Measurements from ENCODE around the gene BRIP1. TPM values are rescaled to one million over a fixed set of nuclear protein-coding genes. Genes with fewer than 3 reads are reported as not detected.

Gene BRIP1
- total RNA-seq, 1 donor from 2014 or later = 6.4 TPM

DNA sequence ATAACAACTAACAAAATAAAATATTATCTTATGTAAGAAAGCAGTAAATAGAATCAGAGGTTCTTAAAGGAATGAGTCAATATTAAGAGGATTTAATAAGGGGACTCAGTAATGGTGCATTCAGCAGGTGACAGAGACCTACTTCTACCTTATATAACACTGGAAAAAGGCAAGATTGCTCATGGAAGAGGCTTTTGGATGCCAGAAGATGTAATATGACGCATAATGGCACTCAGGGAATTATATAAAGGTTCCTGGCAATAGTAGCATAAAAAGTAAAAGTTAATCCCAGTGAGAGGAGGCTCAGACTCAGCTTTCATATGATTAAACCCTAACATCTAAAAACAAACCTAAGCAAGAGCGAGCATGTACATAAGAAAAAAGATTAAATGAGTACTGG is 136.4 kb downstream of the BRIP1 start:
- Mint-ChIP-seq H3K36me3 (ENCODE audit: low read depth, unreplicated experiment) (peaks cover 4% of the 10 kb centered on the region), H3K4me1 (ENCODE audit: low read depth, unreplicated experiment) (no peaks in the 10 kb centered on the region), H3K9me3 (ENCODE audit: unreplicated experiment) (no peaks in the 10 kb centered on the region), H3K4me3 (ENCODE audit: unreplicated experiment) (no peak overlapping the region), H3K27ac (ENCODE audit: unreplicated experiment) (no peak overlapping the region), H3K27me3 (ENCODE audit: low read depth, unreplicated experiment) (no peaks in the 10 kb centered on the region)
- Histone ChIP-seq H3K36me3 (ENCODE audit: insufficient read depth, low read length) (peaks cover 3% of the 10 kb centered on the region), H3K9me3 (ENCODE audit: insufficient read depth, low read depth, low read length) (no peaks in the 10 kb centered on the region), H3K27me3 (ENCODE audit: insufficient read depth, low read length) (no peaks in the 10 kb centered on the region), H2AFZ (ENCODE audit: low read depth, low read length) (no peak overlapping the region), H4K20me1 (ENCODE audit: insufficient read depth, low read length) (no peaks in the 10 kb centered on the region), H3K27ac (ENCODE audit: low read depth, low read length) (no peak overlapping the region), H3K79me2 (ENCODE audit: insufficient read depth, low read length) (no peaks in the 10 kb centered on the region), H3K4me1 (ENCODE audit: insufficient read depth, low read length) (no peaks in the 10 kb centered on the region), H3K4me2 (ENCODE audit: low read length) (no peak overlapping the region), H3K9ac (ENCODE audit: low read length) (no peak overlapping the region), H3K4me3 (ENCODE audit: insufficient read depth, low read depth, low read length) (no peak overlapping the region)
- TF ChIP-seq, protein P1, sequence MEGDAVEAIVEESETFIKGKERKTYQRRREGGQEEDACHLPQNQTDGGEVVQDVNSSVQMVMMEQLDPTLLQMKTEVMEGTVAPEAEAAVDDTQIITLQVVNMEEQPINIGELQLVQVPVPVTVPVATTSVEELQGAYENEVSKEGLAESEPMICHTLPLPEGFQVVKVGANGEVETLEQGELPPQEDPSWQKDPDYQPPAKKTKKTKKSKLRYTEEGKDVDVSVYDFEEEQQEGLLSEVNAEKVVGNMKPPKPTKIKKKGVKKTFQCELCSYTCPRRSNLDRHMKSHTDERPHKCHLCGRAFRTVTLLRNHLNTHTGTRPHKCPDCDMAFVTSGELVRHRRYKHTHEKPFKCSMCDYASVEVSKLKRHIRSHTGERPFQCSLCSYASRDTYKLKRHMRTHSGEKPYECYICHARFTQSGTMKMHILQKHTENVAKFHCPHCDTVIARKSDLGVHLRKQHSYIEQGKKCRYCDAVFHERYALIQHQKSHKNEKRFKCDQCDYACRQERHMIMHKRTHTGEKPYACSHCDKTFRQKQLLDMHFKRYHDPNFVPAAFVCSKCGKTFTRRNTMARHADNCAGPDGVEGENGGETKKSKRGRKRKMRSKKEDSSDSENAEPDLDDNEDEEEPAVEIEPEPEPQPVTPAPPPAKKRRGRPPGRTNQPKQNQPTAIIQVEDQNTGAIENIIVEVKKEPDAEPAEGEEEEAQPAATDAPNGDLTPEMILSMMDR (IDR thresholded peaks at IDR 0.05; ENCODE audit: insufficient read depth, low read depth, low read length) = no peak
- TF ChIP-seq EZH2 (IDR thresholded peaks at IDR 0.05; ENCODE audit: insufficient read depth, low read length) = no peak
- FAIRE-seq = no peak
- DNase-seq (ENCODE audit: low read depth) = no peak

DNA sequence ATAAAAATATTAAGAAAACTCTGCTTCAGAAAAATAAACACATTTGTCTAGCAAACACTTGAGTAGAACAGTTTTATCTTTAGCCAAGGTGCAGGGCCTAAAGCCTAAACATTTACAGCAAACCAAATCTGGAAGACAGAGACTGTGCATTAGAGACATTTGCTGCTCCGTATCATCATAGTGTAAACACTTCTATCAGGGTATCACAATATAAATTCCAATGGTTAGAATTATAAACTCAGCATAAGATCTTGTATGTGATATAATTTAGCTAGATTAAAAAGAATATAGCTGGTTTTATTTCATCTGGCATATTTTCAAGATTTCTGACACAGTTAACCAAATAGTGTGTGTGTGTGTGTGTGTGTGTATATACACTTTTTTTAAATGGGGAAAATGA is 138.6 kb downstream of the BRIP1 start:
- Histone ChIP-seq H3K9me3 (ENCODE audit: insufficient read depth, low read depth, low read length) (no peaks in the 10 kb centered on the region), H3K4me3 (ENCODE audit: insufficient read depth, low read depth, low read length) (no peak overlapping the region), H3K4me1 (ENCODE audit: insufficient read depth, low read length) (no peaks in the 10 kb centered on the region), H3K9ac (ENCODE audit: low read length) (no peak overlapping the region), H2AFZ (ENCODE audit: low read depth, low read length) (no peak overlapping the region), H3K36me3 (ENCODE audit: insufficient read depth, low read length) (peaks cover 3% of the 10 kb centered on the region), H4K20me1 (ENCODE audit: insufficient read depth, low read length) (no peaks in the 10 kb centered on the region), H3K27ac (ENCODE audit: low read depth, low read length) (no peak overlapping the region), H3K27me3 (ENCODE audit: insufficient read depth, low read length) (no peaks in the 10 kb centered on the region), H3K4me2 (ENCODE audit: low read length) (no peak overlapping the region), H3K79me2 (ENCODE audit: insufficient read depth, low read length) (no peaks in the 10 kb centered on the region)
- H3K27ac Mint-ChIP-seq (ENCODE audit: unreplicated experiment) = no peak overlapping the region
- H3K27me3 Mint-ChIP-seq (ENCODE audit: low read depth, unreplicated experiment) = no peaks in the 10 kb centered on the region
- DNase-seq (ENCODE audit: low read depth) (no peak), FAIRE-seq (no peak)
- H3K4me3 Mint-ChIP-seq (ENCODE audit: unreplicated experiment) = no peak overlapping the region
- H3K4me1 Mint-ChIP-seq (ENCODE audit: low read depth, unreplicated experiment) = no peaks in the 10 kb centered on the region
- peaks cover 4% of the 10 kb centered on the region for H3K36me3 Mint-ChIP-seq (ENCODE audit: low read depth, unreplicated experiment)
- H3K9me3 Mint-ChIP-seq (ENCODE audit: unreplicated experiment) = no peaks in the 10 kb centered on the region
- TF ChIP-seq, protein P1 (IDR thresholded peaks at IDR 0.05; ENCODE audit: insufficient read depth, low read depth, low read length) = no peak
- no peak for TF ChIP-seq EZH2 (IDR thresholded peaks at IDR 0.05; ENCODE audit: insufficient read depth, low read length)

DNA sequence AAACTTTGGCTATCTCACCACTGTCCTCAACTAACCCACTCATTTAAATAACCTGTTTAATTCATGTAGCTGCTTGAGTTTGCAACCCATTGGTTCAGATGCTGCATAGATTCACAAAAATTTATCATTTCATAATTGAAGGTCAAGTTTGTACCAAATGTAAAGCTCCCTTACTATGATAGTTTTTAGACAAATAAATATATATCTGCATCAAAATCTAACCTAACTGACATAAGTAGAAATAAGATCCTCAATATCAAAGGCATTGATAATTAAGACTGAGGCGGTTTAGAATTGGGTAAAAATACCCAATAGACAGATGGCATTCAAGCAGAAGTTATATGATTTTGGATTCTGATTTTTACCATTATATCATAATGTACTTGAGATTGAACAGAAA is 139.4 kb downstream of the BRIP1 start:
- H4K20me1 ChIP-seq (ENCODE audit: insufficient read depth, low read length) = no peaks in the 10 kb centered on the region
- H3K79me2 ChIP-seq (ENCODE audit: insufficient read depth, low read length) = no peaks in the 10 kb centered on the region
- H2AFZ ChIP-seq (ENCODE audit: low read depth, low read length) = no peak overlapping the region
- DNase-seq (ENCODE audit: low read depth) = no peak
- no peak for FAIRE-seq
- no peaks in the 10 kb centered on the region for H3K9me3 ChIP-seq (ENCODE audit: insufficient read depth, low read depth, low read length)
- peaks cover 3% of the 10 kb centered on the region for H3K36me3 ChIP-seq (ENCODE audit: insufficient read depth, low read length)
- no peak overlapping the region for H3K4me3 Mint-ChIP-seq (ENCODE audit: unreplicated experiment)
- H3K4me1 Mint-ChIP-seq (ENCODE audit: low read depth, unreplicated experiment) = no peaks in the 10 kb centered on the region
- no peaks in the 10 kb centered on the region for H3K4me1 ChIP-seq (ENCODE audit: insufficient read depth, low read length)
- no peaks in the 10 kb centered on the region for H3K27me3 ChIP-seq (ENCODE audit: insufficient read depth, low read length)
- H3K4me3 ChIP-seq (ENCODE audit: insufficient read depth, low read depth, low read length) = no peak overlapping the region
- no peaks in the 10 kb centered on the region for H3K9me3 Mint-ChIP-seq (ENCODE audit: unreplicated experiment)
- no peak overlapping the region for H3K27ac ChIP-seq (ENCODE audit: low read depth, low read length)
- no peak overlapping the region for H3K4me2 ChIP-seq (ENCODE audit: low read length)
- H3K36me3 Mint-ChIP-seq (ENCODE audit: low read depth, unreplicated experiment) = peaks cover 4% of the 10 kb centered on the region
- TF ChIP-seq EZH2 (IDR thresholded peaks at IDR 0.05; ENCODE audit: insufficient read depth, low read length) = no peak
- TF ChIP-seq, protein P1 (IDR thresholded peaks at IDR 0.05; ENCODE audit: insufficient read depth, low read depth, low read length) = no peak
- no peak overlapping the region for H3K27ac Mint-ChIP-seq (ENCODE audit: unreplicated experiment)
- no peak overlapping the region for H3K9ac ChIP-seq (ENCODE audit: low read length)
- no peaks in the 10 kb centered on the region for H3K27me3 Mint-ChIP-seq (ENCODE audit: low read depth, unreplicated experiment)
